ENCODE results near the gene DCUN1D3.

DCUN1D3 gene

GRCh38 chr16:20871941-20872815 is 28.0 kb downstream of the DCUN1D3 start:
- no peaks in the 10 kb centered on the region for H3K36me3 ChIP-seq (ENCODE audit: low read length)
- H3K79me2 ChIP-seq (ENCODE audit: insufficient read depth, low read length): peaks cover 5% of the 10 kb centered on the region
- no peaks in the 10 kb centered on the region for H3K9me2 ChIP-seq (replicated peaks; ENCODE audit: insufficient read depth, low read length)
- no peak overlapping the region for H3K9ac ChIP-seq (ENCODE audit: low read length)
- no peak overlapping the region for H3K4me2 ChIP-seq (ENCODE audit: low read depth, low read length, poor library complexity, severe bottlenecking)
- no peak overlapping the region for H3K27ac ChIP-seq (ENCODE audit: low read depth, low read length)
- TF ChIP-seq EZH2phosphoT487 (conservative IDR thresholded peaks at IDR 0.05; ENCODE audit: low read length) (no peak), CTCF (IDR thresholded peaks at IDR 0.05; ENCODE audit: insufficient read depth, low read length, poor library complexity, severe bottlenecking) (no peak)
- no peaks in the 10 kb centered on the region for H4K20me1 ChIP-seq (ENCODE audit: low read depth, low read length)
- no peak overlapping the region for H3K4me3 ChIP-seq (ENCODE audit: insufficient read depth, low read length, poor library complexity, severe bottlenecking)
- no peak overlapping the region for H2AFZ ChIP-seq (ENCODE audit: low read depth, low read length, severe bottlenecking)
- no peaks in the 10 kb centered on the region for H3K9me3 ChIP-seq (ENCODE audit: insufficient read depth, low read length)
- no peaks in the 10 kb centered on the region for H3F3A ChIP-seq (ENCODE audit: insufficient read depth)
- no peaks in the 10 kb centered on the region for H3K27me3 ChIP-seq (ENCODE audit: low read length)

DNA sequence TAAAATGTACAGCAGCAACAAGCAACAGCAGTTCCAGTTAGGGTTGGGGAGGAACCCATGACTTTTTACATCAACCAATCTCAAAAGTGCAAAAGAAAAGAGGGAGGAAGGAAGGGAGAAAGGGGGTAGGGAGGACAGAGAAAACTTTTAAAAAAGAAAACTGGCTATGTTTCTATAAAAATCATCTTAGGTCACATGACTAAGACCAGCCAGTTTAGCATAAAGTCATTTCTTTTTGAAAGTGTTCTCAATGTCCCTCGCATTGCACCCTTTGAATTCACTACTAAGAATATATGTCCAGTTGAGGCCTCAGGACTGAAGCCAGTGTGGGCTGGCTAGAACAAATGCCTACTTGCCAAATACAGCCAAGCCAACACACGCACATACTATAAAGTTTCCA is 28.9 kb downstream of the DCUN1D3 start:
- H3K9me3 ChIP-seq (ENCODE audit: insufficient read depth, low read length): no peaks in the 10 kb centered on the region
- no peak overlapping the region for H3K27ac ChIP-seq (ENCODE audit: low read depth, low read length)
- H3K9ac ChIP-seq (ENCODE audit: low read length): no peak overlapping the region
- H3K27me3 ChIP-seq (ENCODE audit: low read length): no peaks in the 10 kb centered on the region
- no peaks in the 10 kb centered on the region for H3K9me2 ChIP-seq (replicated peaks; ENCODE audit: insufficient read depth, low read length)
- H3K36me3 ChIP-seq (ENCODE audit: low read length): no peaks in the 10 kb centered on the region
- no peak overlapping the region for H3K4me3 ChIP-seq (ENCODE audit: insufficient read depth, low read length, poor library complexity, severe bottlenecking)
- no peaks in the 10 kb centered on the region for H3F3A ChIP-seq (ENCODE audit: insufficient read depth)
- H2AFZ ChIP-seq (ENCODE audit: low read depth, low read length, severe bottlenecking): no peak overlapping the region
- H3K79me2 ChIP-seq (ENCODE audit: insufficient read depth, low read length): no peaks in the 10 kb centered on the region; the same call in 1 of the 2 replicates
- TF ChIP-seq EZH2phosphoT487 (conservative IDR thresholded peaks at IDR 0.05; ENCODE audit: low read length): no peak
- no peak for TF ChIP-seq CTCF (IDR thresholded peaks at IDR 0.05; ENCODE audit: insufficient read depth, low read length, poor library complexity, severe bottlenecking)
- no peaks in the 10 kb centered on the region for H4K20me1 ChIP-seq (ENCODE audit: low read depth, low read length)
- no peak overlapping the region for H3K4me2 ChIP-seq (ENCODE audit: low read depth, low read length, poor library complexity, severe bottlenecking)

DNA sequence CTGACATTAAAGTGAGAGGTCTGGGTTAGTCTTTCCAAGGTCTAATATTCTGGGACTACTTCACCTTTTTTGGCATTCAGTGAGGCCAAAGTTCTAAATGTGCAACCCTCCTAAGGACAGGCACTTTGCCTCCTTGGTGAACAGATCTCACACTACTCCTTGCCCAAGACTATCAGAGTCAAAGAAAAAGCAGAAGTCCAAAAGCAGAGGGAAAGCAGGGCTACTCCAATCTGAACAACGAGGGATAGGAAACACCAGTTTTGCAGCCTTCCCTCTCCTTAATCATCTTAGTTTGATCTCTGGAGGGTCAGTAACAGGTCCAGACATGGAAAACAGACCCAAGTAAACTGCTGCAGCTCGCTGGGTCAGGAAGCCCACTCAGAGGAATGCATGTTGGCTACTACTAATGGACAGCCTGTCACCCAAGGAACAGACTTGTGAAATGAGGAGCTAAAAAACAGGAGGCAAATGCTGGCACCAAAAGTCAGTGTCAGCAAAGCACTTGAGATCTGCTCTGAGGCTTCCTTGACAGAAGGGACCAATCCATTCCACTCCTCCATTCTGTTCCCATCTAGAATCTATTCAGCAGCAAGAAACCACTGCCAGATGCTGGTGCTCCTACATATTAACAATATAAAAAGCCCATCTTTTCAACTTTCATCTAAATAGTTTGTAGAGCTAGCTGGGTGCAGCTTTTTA is 29.9 kb downstream of the DCUN1D3 start:
- Histone ChIP-seq H3K9ac (ENCODE audit: low read length) (no peak overlapping the region), H3K4me3 (ENCODE audit: insufficient read depth, low read length, poor library complexity, severe bottlenecking) (no peak overlapping the region), H3K9me3 (ENCODE audit: insufficient read depth, low read length) (no peaks in the 10 kb centered on the region), H3K79me2 (ENCODE audit: insufficient read depth, low read length) (no peaks in the 10 kb centered on the region; the same call in 1 of the 2 replicates), H2AFZ (ENCODE audit: low read depth, low read length, severe bottlenecking) (no peak overlapping the region), H3K27me3 (ENCODE audit: low read length) (no peaks in the 10 kb centered on the region), H3K9me2 (replicated peaks; ENCODE audit: insufficient read depth, low read length) (no peaks in the 10 kb centered on the region), H3F3A (ENCODE audit: insufficient read depth) (no peaks in the 10 kb centered on the region), H3K27ac (ENCODE audit: low read depth, low read length) (no peak overlapping the region), H3K4me2 (ENCODE audit: low read depth, low read length, poor library complexity, severe bottlenecking) (no peak overlapping the region), H3K36me3 (ENCODE audit: low read length) (no peaks in the 10 kb centered on the region), H4K20me1 (ENCODE audit: low read depth, low read length) (no peaks in the 10 kb centered on the region)
- TF ChIP-seq CTCF (IDR thresholded peaks at IDR 0.05; ENCODE audit: insufficient read depth, low read length, poor library complexity, severe bottlenecking) (no peak), EZH2phosphoT487 (conservative IDR thresholded peaks at IDR 0.05; ENCODE audit: low read length) (no peak)

Measured in SU-DHL-6 (cell line).